B cell (primary cell): ENCODE measurements around the gene KRTAP2-3. TPM values are rescaled to one million over a fixed set of nuclear protein-coding genes. Genes with fewer than 3 reads are reported as not detected.

ENCODE experiments used
- ATAC-seq: fragments of 200-7000 bp; cut with Tn5 transposase; one replicate; pipeline ENCODE4 v1.10.0; 2021; ENCODE audit warnings: low read depth, mild to moderate bottlenecking, moderate number of reproducible peaks, moderate library complexity
- CTCF ChIA-PET: fragments of 350-600 bp; sonication (Branson Sonifier 250); formaldehyde crosslinking; loops from one replicate; lab custom pipeline; 2021; ENCODE audit warnings: antibody characterized with exemption, inconsistent platforms; lab: Charles Lee
- POLR2A ChIA-PET: fragments of 350-600 bp; sonication (Branson Sonifier 250); formaldehyde crosslinking; loops from one replicate; lab custom pipeline; 2021; ENCODE audit warnings: antibody characterized with exemption; lab: Charles Lee
- DNase-seq: peaks from one replicate; pipeline ENCODE4 v3.0.0; 2013
- H2AFZ ChIP-seq: 2 replicates; pipeline ENCODE4 v1.6.1; 2012; ENCODE audit warnings: mild to moderate bottlenecking, low read depth, low read length; ENCODE audit not compliant: insufficient read depth, poor library complexity, severe bottlenecking
- H3K27ac ChIP-seq, 2 donors: 1 replicate in 1 of 2; 2 replicates in 1 of 2; pipeline ENCODE4 v1.5.1; 2012 to 2013; ENCODE audit warnings: low read length in 2 of 2, mild to moderate bottlenecking in 2 of 2, moderate library complexity in 1 of 2
- H3K27me3 ChIP-seq, 4 experiments: fragments of 200-600 bp in 1 of 4; sonication (generic) in 1 of 4; replicated peaks in 1 of 4; 1 replicate in 2 of 4; 2 replicates in 2 of 4; pipeline versions ENCODE4 v1.6.1 to v1.7.0; 2013 to 2016; ENCODE audit warnings: low read length in 3 of 4, mild to moderate bottlenecking in 2 of 4, mixed read lengths in 1 of 4, moderate library complexity in 1 of 4; ENCODE audit not compliant: insufficient read depth in 4 of 4, control insufficient read depth in 3 of 4; ENCODE audit errors: control extremely low read depth in 1 of 4
- H3K36me3 ChIP-seq, 2 experiments: replicated peaks in 1 of 2; 1 replicate in 1 of 2; 2 replicates in 1 of 2; pipeline versions ENCODE4 v1.6.1 to v1.7.1; 2013; ENCODE audit warnings: low read length in 1 of 2; ENCODE audit not compliant: insufficient read depth in 2 of 2, control insufficient read depth in 1 of 2; ENCODE audit errors: control extremely low read depth in 1 of 2, extremely low read depth in 1 of 2
- H3K4me1 ChIP-seq, 2 donors: fragments of 200-600 bp in 1 of 2; sonication (generic) in 1 of 2; 1 replicate in 1 of 2; 2 replicates in 1 of 2; pipeline versions ENCODE4 v1.5.1 to v1.6.1; 2013 to 2017; ENCODE audit warnings: low read length in 2 of 2; ENCODE audit not compliant: control insufficient read depth in 2 of 2, insufficient read depth in 2 of 2
- H3K4me2 ChIP-seq: replicated peaks from 2 replicates; pipeline ENCODE3; 2012; ENCODE audit warnings: mild to moderate bottlenecking, low read depth, low read length; ENCODE audit not compliant: poor library complexity, severe bottlenecking
- H3K4me3 ChIP-seq, 5 experiments: fragments of 200-600 bp in 1 of 5; sonication (generic) in 1 of 5; 1 replicate in 3 of 5; 2 replicates in 2 of 5; pipeline versions ENCODE4 v1.5.1 to v1.7.0; 2011 to 2016; ENCODE audit warnings: low read length in 4 of 5, mild to moderate bottlenecking in 4 of 5, low read depth in 2 of 5, control low read depth in 1 of 5, moderate library complexity in 1 of 5; ENCODE audit not compliant: insufficient read depth in 1 of 5; ENCODE audit errors: control extremely low read depth in 1 of 5, extremely low read depth in 1 of 5
- H3K79me2 ChIP-seq: fragments of 200-600 bp; sonication (generic); one replicate; pipeline ENCODE4 v1.6.0; 2016; ENCODE audit warnings: low read length; ENCODE audit not compliant: control insufficient read depth, insufficient read depth
- H3K9ac ChIP-seq: fragments of 200-600 bp; sonication (generic); 2 replicates; pipeline ENCODE4 v1.6.1; 2017; ENCODE audit warnings: mild to moderate bottlenecking, low read length, moderate library complexity
- H3K9me3 ChIP-seq, 3 donors: one replicate each; pipeline versions ENCODE4 v1.6.1 to v1.7.1; 2013; ENCODE audit warnings: low read length in 2 of 3; ENCODE audit not compliant: control insufficient read depth in 2 of 3, insufficient read depth in 1 of 3; ENCODE audit errors: control extremely low read depth in 1 of 3
- H4K20me1 ChIP-seq: 2 replicates; pipeline ENCODE4 v1.6.0; 2012; ENCODE audit warnings: mild to moderate bottlenecking, low read length; ENCODE audit not compliant: insufficient read depth, control insufficient read depth, poor library complexity, severe bottlenecking
- H3K27ac Mint-ChIP-seq: one replicate; pipeline ENCODE4 v1.8.0; 2021; ENCODE audit warnings: mixed read lengths
- H3K27me3 Mint-ChIP-seq: one replicate; pipeline ENCODE4 v1.8.0; 2021; ENCODE audit warnings: mixed read lengths
- H3K4me1 Mint-ChIP-seq: one replicate; pipeline ENCODE4 v1.8.0; 2021; ENCODE audit warnings: mixed read lengths
- H3K4me3 Mint-ChIP-seq: one replicate; pipeline ENCODE4 v1.8.0; 2021; ENCODE audit warnings: mixed read lengths
- H3K9me3 Mint-ChIP-seq: one replicate; pipeline ENCODE4 v1.8.0; 2022; ENCODE audit warnings: mixed read lengths; ENCODE audit not compliant: insufficient read depth
- CTCF ChIP-seq: fragments of 200-600 bp; IDR thresholded peaks from one replicate; pipeline ENCODE4 v1.8.0; 2022; ENCODE audit warnings: antibody characterized with exemption, mild to moderate bottlenecking
- EZH2 ChIP-seq: IDR thresholded peaks from 2 replicates; pipeline ENCODE4 v1.6.1; 2012; ENCODE audit warnings: borderline replicate concordance, low read depth, mild to moderate bottlenecking, moderate library complexity, low read length; ENCODE audit not compliant: insufficient read depth, poor library complexity, severe bottlenecking
- WGBS: methylation state at CpG from one replicate; pipeline ENCODE4 v1.1.5; 2013; ENCODE audit warnings: missing lambda C conversion rate; ENCODE audit not compliant: insufficient coverage; 5-methylcytosine and 5-hydroxymethylcytosine counted together
- intact Hi-C: fragments of 100-400 bp; cut with micrococcal nuclease; formaldehyde crosslinking; loops from one replicate; pipeline ENCODE4 v1.10.0; 2022
- polyA plus RNA-seq: library from polyadenylated mRNA; depleted of rRNA; stranded (reverse); fragments of >200 nt; gene quantifications from 2 replicates; pipeline ENCODE4 v1.2.3, GENCODE V29; 2012
- total RNA-seq, 2 donors: library from RNA; stranded (reverse); fragments of 120-200 nt in 1 of 2; gene quantifications; 1 replicate in 1 of 2; 2 replicates in 1 of 2; pipeline versions ENCODE4 v1.2.3 to v1.2.4, GENCODE V29; 2013 to 2022

Gene KRTAP2-3
- total and polyA plus RNA-seq, 2 donors (not counting 1 experiment from before 2014, with no cell fraction given), result not detected

GRCh38 chr17:41064301-41064700 lies 4.4 kb upstream of the KRTAP2-3 start:
- ChIA-PET POLR2A (no interaction called here), CTCF (no interaction called here)
- H3K4me1 ChIP-seq, result no peaks in the 10 kb centered on the region
- H3K9ac ChIP-seq, result no peak overlapping the region
- TF ChIP-seq EZH2, result no peak
- TF ChIP-seq CTCF, result no peak
- no peak overlapping the region for H3K4me2 ChIP-seq
- no peak for DNase-seq
- H3K4me3 Mint-ChIP-seq, result no peak overlapping the region
- no peaks in the 10 kb centered on the region for H3K4me1 Mint-ChIP-seq
- no peak overlapping the region for H3K27ac ChIP-seq
- no peaks in the 10 kb centered on the region for H3K79me2 ChIP-seq
- H3K27ac Mint-ChIP-seq, result no peak overlapping the region
- peaks cover 0 to 6% (median 2%) of the 10 kb centered on the region in 4 experiments for H3K27me3 ChIP-seq
- ATAC-seq, result no peak
- intact Hi-C loops, result no loop called here
- no peaks in the 10 kb centered on the region for H4K20me1 ChIP-seq
- no CpG with 5 or more reads among the region's 1 CpG for WGBS
- no peak overlapping the region for H2AFZ ChIP-seq
- peaks cover 31% of the 10 kb centered on the region for H3K27me3 Mint-ChIP-seq
- no peak overlapping the region for H3K4me3 ChIP-seq
- no peaks in the 10 kb centered on the region for H3K9me3 ChIP-seq
- no peaks in the 10 kb centered on the region for H3K36me3 ChIP-seq
- H3K9me3 Mint-ChIP-seq, result no peaks in the 10 kb centered on the region

- TF ChIP-seq CTCF, result no peak
- no peaks in the 10 kb centered on the region for H3K4me1 ChIP-seq
- H4K20me1 ChIP-seq, result no peaks in the 10 kb centered on the region
- no peak for DNase-seq
- Mint-ChIP-seq H3K4me1 (no peaks in the 10 kb centered on the region), H3K27me3 (peaks cover 37% of the 10 kb centered on the region), H3K4me3 (no peak overlapping the region), H3K9me3 (no peaks in the 10 kb centered on the region), H3K27ac (no peak overlapping the region)
- no CpG with 5 or more reads among the region's 4 CpGs for WGBS
- POLR2A ChIA-PET, result no interaction called here
- CTCF ChIA-PET, result no interaction called here
- no peak overlapping the region for H3K9ac ChIP-seq
- intact Hi-C loops, result no loop called here
- H3K36me3 ChIP-seq, result no peaks in the 10 kb centered on the region
- no peak overlapping the region for H3K4me2 ChIP-seq
- peaks cover 0 to 6% (median 2%) of the 10 kb centered on the region in 4 experiments for H3K27me3 ChIP-seq
- no peak overlapping the region for H3K27ac ChIP-seq
- ATAC-seq, result no peak
- no peaks in the 10 kb centered on the region for H3K9me3 ChIP-seq
- no peak overlapping the region for H2AFZ ChIP-seq
- no peaks in the 10 kb centered on the region for H3K79me2 ChIP-seq
- no peak overlapping the region for H3K4me3 ChIP-seq
Measured at GRCh38 chr17:41063449-41063848, 3.5 kb upstream of the KRTAP2-3 start.
